NCI-H1105 treated with DMSO at 0.1 percent for 48 hours (cell line): ENCODE data around the gene ADISSP.

Source experiments
- DNase-seq: peaks from one replicate; lab custom pipeline; 2025; lab: John Stamatoyannopoulos, UW

The ADISSP gene

DNA sequence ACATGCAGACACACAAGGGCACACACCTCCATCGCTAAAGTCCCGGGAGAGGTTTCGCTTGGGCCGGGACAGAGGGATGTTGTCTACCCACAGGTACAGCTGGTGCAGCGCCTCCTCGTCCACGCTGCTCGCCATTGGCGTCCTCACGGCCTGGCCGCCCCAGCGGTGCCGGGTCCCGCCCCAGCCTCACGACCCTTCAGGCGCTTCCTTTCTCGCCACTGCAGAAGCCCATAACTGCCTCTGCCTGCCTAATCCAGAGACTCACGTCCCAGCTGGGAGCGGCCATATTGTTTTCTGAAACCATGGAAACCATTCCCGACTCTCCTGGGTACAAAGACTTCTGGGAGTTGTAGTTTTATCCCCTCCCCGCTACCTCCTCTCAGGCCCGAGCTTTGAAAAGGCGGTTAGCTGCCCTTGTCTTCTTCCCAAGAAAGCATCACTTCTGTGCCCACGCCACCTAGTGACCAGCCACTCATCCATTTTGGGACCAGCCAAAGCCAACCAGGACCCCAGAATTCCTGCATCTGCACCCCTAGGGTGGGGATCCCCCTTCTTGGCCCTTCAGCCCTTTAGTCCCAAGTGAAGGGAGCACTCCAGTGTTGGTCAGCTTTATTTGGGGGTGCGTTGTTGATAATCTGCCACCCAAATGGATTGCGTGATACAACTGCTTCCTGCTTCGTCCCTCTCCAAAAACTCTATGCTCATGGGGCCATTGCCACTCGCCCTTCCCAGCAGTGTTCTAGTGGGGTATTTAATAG lies 13.8 kb upstream of the ADISSP start, which contains the start of gene SPEF1:
SPEF1 (minus strand) TSS at position 296 of the 758 bp plus-strand sequence; CDS start at position 135, 161 bp downstream.
- peak; percentile 94 for DNase-seq

DNA sequence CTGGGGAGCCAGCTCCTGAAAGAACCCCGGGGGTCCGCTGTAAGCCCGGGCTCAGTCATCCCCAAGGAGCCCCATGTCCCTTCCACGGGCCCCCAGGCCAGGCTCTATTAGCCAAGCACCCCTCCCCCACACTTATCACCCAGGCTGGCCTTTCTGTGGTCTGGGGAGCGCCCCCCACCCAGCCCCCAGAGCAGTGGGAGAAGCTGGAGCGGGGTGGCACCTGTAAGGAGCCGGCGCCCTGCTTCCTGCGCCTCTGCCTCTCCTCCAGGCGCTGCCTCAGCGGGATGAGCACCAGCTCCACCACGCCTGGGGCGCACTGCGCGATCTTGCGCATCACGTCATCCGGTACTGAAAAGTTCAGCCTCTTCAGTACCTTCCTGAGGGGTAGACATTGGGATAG lies 11.4 kb upstream of the ADISSP start:
- DNase-seq = no peak

DNA sequence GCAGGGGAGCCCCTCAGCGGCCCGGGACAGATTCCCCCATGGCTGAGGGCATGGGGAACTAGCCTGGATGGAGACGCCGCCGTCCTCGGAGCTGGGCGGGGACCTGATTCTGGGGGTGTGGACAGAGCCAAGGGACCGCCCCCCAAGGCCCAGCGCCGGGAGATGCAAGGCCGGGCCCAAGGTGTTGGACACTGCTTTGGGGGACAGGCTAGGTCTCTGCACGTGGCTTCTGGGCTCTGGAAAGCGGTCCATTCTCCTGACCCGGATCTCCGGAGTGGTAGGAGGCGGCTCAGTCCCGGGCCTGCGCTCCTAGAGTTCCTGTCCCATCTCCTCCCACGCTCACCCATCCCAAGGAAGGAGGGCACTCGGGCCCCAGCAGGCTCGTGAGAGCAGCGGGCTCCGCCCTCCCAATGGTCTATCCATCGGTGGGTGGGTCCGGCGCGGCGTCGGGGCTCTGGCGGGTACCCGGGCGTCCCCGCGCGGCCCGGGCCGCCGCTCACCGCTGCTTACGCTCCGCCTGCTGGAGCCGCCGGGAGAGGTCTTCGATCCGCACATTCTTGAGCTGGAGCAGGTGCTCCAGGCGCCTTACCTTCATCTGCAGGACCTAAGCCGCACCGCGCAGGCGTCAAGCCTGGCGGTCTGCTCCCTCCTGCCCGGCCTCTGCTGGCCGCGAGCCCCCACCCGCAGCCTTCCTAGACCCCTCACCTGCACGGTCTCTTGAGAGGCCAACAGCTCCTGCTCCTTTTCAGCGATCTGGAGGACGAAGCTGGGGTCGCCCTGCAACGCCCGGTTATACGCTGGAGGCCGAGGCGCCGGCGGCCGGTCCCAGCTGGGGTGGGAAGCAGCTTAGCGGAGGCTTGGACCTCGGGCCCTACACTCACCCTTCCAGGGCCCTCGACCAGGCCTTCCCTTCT lies 10.4 kb upstream of the ADISSP start:
- DNase-seq = peak; percentile 40

DNA sequence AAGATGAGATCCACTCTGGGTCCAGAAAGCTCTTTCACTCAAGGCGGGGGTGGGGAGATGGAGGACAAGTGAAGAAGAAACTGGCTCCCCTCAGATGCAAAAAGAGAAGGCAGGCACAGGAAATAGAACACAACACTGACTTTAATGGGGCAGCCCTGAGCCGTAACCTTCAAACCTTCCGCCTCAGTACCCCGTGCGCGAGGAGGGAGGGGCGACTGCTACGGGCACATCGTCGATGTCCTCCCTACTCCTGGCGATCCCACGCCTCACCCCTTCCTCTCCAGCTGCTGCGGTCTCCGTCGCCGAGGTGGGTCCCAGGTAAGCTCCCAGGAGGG lies 9.8 kb upstream of the ADISSP start:
- DNase-seq = no peak

DNA sequence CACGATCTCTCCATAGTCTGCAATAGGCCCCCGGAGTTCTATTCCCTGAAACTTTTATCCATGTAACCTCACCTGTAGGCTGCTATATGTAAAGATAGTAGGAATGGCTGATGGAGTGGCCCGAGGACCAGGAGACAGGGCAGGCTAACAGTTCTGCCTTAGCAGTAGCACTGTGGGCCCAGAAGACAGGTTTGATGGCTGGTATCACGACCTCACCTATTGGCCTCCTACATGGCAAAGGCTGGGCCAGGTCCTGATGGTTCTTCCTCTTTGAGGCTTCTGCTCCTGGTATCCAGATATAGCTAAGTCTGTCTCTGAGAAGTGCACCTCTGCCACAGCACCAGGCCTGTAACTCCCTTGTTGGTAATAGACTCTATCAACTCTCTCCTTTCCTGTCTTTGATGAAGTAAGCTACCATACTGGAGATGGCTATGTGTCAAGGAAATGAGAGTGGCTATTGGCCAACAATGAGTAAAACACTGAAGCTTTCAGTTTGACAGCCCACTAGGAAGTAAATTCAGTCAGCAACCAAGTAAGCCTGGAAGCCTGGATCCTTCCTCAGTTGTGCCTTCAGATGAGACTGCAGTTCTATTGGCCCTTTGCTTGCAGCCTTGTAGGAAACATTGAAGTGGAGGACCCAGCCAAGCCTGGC lies 8.0 kb upstream of the ADISSP start:
- no peak for DNase-seq

DNA sequence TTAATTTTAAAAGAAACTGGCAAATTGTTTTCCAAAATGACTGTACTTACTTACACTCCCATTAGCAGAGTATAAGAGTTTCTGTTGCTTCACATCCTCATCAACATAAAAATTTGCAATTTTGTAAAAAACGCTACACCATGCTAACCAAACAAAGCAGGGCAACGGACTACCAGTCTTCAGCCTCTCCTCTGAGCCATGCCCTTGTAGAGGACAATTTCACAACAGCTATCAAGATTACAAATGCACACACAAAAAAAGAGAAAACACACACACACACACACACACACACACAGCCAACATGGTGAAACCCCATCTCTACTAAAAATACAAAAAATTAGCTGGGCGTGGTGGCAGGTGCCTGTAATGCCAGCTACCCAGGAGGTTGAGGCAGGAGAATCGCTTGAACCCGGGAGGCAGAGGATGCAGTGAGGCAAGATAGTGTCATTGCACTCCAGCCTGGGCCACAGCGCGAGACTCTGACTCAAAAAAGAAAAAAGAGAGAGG lies 4.1 kb upstream of the ADISSP start:
- no peak for DNase-seq

DNA sequence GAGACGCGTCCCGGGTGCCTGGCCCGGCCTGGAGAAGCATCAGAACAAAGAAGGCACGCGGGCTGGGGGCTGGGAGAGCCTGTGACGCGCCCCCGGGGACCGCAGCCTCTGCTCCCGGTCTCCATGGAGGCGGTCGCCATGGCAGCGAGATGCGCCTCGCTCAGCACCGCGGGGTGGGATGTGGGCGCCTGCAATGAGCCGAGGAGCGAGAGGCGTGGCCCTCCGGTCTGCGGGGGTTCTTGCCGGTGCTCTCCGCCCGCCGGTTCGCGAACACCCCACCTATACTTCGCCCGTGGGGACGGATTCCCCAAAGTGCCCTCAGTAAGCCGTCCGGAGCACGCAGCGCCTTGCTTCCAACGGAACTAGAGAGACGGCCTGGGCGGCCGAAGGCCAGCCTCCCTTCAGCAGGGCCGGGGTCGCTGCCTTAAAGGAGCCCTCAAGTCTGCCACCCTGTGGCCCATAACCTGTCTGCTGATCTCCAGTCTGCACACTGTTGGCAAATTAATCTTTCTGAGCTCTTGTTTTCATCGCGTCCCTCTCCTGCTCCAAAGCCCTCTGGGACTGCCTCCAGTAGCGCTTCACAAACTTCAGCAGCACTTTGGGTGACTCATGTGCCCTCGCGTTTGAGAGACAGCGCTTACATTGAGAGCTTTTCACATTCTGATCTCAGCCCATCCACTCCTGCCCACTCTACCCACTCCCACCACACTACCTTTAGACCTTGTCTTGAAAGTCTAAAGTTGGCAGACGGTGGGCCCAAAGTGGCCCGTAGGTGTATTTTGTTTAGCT lies 983 bp upstream of the ADISSP start:
- DNase-seq = peak; percentile 83

DNA sequence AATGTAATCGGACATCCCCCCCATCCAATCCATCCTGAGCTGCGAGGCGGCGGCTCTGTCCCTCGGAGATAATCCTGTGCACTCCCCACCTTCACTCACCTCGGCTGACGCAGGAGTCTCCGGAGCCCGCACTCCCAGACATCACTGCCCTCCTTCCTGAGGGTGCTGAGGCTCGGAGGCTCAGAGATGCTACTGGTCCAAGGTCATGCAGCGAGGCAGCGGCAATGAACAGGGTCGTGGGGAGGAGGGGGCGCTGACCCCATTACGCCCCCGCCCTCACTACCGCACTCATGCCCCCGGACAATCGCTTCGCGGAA lies 485 bp downstream of the ADISSP start:
- DNase-seq = peak; percentile 4

DNA sequence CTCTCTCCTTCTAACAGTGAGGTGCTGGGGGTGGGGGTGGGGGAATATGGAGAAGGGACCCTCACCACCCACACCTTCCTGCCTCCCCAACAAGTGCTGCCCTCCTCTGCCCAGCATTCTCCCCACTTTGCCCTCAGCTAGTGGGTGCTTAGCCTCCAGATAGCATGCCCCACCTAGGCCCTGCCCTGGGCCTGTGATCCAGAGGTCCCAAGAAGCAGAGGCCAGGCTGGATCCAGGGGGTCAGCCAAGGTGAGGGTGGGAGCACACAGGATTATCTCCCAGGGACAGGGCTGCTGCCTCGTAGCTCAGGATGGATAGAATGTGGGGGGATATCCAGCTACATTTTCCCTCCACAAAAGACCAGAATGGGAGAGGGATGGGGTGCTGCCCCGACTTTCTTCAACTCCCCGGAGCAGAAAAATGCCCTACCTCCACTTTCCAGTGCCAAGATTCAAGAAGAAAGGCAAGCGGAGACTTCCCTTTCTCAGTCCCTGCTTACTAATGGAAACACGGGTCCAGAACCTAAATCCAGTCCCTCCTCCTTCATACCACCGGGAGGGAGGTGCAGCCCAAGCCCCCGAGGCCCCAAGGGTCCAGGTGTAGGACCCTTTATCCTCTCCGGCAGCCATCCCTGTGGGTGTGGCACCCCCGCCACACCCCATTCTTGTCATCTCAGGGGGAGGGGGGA lies 987 bp downstream of the ADISSP start:
- DNase-seq = no peak

DNA sequence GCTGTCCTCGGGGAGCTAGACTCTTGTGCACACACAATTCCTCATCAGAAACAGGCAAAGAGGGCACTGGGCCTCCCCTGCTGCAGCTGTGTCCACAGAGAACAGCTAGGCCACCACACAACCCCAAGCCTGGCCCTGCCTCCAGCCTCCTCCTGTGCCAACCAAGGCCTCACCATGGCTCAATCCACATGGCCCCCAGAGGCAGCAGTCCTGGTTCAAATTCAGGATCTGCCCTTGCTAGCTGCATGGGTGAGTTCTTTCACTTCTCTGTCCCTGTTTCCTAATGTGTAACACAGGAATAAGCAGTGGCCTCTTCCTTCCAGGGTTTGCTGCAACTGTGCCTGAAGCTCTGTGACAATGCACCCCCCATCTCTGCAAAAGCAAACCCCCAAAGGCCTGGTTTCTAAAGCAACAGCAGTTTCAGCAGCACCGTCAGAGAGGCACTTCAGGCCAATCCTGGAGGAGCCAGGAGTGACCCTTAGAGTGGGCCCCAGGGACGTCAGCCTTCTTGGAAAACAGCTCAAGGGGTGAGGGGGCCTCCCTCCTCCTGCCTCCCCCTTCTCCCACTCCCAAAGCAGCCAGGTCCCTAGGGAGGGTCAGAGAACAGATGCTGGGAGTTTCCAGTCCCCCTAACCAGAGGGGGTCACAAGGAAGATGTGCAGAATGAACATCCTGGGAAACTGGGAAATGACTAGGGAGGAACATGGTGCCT lies 2.2 kb downstream of the ADISSP start:
- DNase-seq = no peak

DNA sequence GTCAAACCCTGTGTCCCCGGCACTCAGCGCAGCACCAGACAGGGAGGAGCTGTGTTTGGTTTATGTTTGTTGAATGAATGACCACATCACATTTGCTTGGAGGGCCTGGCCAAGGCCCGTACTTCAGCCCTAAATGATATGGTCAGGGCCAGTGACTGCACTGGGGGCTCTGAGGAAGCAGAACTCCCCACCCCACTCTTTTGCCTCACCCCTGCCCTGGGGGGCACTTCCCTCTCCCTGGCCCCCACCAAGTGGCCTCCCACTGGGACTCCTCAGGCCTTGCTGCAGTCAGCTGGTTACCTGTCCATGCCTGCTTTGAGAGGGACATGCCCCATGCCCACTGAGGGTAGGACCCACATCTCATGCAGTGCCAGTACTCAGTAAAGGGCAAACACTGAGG lies 2.9 kb downstream of the ADISSP start:
- DNase-seq = no peak

DNA sequence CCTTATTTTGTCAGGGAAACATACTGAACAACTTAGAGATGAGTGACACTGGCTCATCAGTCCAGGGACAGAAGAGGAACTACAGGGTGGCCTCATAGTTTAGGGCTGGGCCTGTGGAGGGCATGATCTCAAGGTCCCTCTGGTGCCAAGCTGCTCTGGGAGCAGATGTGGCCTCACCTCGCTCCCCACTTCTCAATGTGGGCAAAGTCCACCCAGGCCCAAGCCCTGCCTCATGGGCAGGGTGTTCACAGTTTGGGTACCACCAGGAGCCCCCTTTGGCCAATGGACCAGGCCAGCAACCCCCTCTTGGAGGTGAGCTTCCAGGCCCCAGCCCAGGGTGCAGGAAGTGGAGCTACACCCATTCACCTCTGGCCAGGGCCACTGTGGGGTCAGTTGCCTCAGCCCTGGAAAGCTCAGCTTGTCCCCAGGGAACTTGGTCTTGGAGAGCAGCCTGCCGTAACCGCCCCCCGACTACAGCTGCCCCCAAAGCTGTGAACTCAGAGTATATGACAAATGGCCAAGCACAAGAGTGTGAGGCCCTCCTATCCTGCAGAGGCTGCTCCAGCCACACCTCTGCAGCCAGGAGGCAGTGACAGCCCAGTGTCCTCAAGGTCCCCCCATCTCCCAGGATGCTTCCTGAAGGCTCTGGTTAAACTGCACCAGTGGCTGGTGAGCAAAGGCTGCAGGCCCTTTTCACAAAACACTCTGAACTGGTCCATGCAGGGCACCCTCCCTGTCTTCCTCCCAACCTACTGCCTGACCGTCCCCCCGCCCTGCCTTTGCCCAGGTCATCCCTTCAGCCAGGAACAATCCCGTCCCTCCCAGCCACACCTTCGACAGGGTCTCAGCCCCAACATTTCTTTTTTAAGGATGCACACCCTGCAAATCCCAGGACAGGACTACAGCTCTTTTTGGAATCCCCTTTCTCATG lies 3.6 kb downstream of the ADISSP start:
- no peak for DNase-seq

DNA sequence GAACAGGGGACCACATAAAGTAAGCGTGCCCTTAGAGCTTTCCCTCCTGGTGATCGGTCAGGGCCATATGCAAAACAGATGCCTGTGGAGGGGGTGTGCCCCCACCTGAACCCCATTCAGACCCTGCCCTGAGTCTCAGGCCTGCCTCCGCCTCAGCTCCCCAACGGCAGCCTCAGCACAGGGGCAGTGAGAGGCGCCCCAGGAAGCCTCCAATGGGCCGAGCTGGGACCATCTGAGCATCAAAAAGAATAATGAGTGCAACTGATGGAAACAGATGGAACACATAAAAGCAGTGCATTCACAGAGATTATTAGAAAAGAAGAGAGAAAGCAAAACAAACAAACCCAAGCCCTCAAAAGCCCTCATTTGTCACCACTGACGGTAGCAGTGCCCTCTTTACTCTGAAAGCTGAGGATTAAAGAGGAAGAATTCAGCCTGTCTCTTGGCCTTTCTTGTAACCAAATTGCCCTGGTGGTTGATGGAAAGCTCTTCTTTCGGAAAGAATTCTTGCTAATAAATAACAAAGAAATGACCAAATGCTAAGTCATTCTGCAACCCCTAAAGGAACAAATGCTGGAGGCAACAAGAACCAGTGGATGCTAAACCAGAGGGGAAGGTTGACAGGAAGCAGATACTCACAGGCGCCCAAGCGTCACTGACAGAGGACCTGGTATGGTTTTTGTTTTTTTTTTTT lies 6.8 kb downstream of the ADISSP start:
- no peak for DNase-seq

DNA sequence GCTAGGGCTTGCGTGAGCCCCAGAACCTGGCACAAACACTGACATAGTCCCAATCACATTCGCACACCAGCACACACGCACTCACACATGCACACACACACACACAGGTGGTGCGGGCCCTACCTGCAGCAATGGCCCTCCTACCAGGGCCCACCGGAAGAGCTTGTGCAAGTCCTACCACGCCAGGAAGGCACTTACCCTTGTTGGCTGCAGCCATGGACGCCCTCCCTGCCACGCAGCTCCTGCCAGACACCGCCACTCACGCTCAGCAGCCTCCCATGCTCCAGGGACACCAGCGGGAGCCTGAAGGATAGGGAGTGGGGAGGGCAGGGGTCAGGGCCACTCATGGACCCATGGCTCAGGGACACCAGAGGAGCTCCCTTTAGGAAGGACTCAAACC lies 7.7 kb downstream of the ADISSP start:
- no peak for DNase-seq

DNA sequence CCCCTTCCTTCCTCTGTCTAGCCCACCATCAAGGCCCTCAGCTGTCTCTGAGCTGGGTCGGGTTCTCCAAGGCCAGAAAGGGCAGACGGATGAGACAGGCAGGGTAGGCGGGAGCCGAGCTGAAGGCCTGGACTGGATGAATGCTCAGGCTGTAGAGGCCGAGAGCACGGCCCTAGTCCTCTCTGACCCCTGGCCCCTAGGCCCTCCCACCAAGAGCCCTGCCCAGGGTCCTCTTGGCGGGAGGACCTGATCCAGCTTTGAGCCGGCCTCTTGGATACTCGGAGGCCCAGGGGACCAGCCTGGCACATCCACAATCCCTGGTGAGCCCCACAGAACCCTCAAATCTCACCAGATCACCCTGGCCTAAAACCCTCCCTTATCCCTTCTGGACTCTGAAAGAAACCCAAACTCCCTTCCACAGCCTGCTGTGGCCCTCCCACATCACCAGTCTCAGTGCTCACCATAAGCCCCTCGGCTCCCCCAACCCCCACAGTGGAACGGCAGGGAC lies 8.2 kb downstream of the ADISSP start:
- DNase-seq = no peak

DNA sequence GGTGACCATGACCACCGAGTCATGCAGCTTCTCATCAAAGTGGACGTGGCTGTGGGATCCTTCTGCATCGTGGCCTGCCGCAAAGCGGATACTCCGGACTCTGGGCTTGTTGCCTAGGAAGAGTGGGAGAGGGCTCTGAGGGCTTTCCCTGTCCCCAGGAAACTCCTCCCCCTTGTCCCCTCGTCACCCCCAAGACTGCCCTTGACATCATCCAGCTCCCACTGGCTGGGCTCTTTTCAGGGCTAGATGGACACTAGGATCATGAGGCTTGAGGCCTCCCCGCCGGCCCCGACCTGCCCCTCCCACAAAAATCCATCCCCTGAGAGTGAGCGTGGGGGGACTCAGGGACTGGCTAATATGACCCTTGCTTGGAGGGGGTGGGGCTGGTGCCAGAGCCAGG lies 9.0 kb downstream of the ADISSP start:
- no peak for DNase-seq

DNA sequence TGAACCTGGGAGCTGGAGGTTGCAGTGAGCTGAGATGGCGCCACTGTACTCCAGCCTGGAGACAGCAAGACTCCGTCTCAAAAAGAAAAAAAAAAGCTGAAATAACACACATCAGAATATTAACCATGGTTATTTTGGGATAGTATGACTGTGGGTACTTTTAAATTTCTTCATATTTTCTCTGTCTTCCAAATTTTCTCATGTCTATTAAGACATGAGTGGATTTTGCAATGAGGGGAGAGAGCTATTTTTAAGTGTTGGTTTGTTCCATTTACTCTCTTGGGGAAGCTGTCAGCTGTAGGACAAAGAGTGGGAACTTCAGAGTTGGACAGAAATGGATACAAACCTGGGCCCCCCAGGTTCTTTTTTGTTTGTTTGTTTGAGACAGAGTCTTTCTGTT lies 10.3 kb downstream of the ADISSP start:
- DNase-seq = no peak

DNA sequence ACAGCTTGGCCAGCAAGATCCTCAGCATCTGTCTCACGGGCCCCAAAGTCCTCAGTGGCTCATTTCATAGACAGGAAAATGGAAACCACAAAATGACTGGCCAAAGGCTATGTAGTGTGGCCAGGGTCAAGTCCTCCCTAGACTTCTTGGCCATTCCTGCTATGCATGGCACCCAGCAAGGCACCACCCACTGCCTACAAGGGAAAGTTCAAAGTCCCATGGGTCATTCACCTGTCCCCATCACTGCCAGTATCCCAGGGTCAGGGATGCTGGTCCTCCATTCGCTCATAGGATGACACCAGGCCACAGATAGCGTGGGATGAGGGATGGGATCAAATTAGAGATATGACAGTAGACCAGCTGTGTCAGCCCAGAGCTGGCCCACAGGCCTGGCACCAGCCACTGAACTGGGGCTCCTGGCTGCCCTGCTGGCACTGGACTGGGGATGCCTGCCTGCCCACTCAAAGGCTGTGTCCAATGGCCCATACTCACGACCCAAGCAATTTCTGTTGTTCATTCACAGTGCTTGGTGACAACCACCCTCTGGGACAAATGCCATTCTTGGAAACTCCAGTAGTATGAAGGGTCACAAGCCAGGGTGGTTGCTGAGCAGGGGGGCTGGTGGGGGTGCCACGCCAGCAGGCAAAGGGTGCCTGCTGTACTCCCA lies 11.6 kb downstream of the ADISSP start:
- DNase-seq = no peak
